Measurements from ENCODE around the gene STK16.

- TF ChIP-seq CTCF (conservative IDR thresholded peaks at IDR 0.05; ENCODE audit: low read length) (no peak), EZH2phosphoT487 (IDR thresholded peaks at IDR 0.05; ENCODE audit: borderline replicate concordance) (no peak)
Measured at GRCh38 chr2:219266232-219266631, 21.0 kb downstream of the STK16 start.

All from Loucy (cell line).